NCI-H146 treated with DMSO at 0.1 percent for 48 hours (cell line): ENCODE data around the gene CXorf65.

Source experiments
- DNase-seq: peaks from one replicate; lab custom pipeline; 2025; ENCODE audit not compliant: unreplicated experiment; lab: John Stamatoyannopoulos, UW

CXorf65 gene

DNA sequence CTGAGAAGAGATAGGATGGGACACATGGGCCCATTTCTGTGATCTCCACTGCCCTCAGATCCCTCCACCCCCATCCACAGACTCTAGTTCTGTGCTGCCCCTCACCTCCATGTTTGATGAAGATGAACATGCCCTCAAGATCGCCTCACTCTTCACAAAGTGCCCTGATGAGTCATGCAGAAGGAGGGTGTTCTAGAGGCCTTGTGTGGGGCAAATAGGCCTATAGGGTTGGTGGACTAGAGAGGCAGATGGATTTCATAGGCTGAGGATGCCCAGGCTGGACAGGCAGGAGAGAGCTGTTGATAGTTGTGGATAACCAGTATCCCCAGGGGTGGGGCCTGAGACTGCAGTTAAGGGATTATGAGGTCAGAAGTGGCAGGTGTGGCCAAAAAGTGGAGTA lies at the start of gene CXorf65:
CXorf65 (minus strand) TSS at position 314 of the 400 bp plus-strand sequence; CDS start at position 130, 184 bp downstream.
- DNase-seq: no peak

DNA sequence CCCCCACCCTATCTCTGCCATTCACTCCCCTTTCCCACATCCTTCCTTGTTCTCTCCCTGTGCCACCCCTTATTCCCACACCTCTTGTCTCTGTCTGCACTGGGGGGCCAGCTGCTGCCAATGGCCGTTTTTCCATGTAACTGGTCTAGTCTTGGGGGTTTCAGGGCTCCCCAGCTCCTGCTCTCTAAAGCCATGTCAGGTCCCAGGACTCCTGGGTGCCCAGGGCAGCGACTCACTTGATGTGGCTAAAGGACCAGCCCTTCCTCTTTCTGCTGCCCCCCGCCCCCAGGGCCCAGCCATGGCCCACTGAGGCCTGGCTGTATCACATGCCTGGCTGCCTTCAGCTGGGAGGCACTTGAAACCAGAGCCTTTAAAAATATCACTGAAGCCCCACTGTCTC lies 48.1 kb upstream of the CXorf65 start:
- no peak for DNase-seq

DNA sequence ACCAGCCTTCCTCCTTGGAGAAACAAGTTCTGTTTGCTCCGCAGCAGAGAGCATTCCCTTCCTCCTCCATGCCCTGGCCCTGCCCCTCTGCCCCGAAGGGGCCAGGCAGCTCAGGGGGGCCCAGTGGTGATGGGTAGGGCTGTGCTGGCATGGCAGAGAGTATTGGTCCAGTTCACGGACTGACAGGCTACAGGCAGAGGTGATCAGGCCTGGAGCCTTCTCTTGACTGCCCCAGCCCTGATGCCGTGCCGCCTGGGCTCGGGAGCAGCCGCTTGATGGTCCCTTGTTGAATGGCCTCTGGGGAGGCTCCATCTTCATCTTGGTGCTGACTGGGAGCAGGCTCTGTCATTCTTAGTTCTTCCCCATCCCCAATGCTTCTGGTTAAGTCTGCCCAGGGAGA lies 47.7 kb upstream of the CXorf65 start:
- no peak for DNase-seq

- no peak for DNase-seq
Measured at GRCh38 chrX:71151366-71151765, 44.8 kb upstream of the CXorf65 start.

- DNase-seq: no peak
Measured at GRCh38 chrX:71148278-71148663, 41.7 kb upstream of the CXorf65 start.

- DNase-seq: no peak
Measured at GRCh38 chrX:71147496-71148277, 41.1 kb upstream of the CXorf65 start.

GRCh38 chrX:71144651-71145050 lies 38.1 kb upstream of the CXorf65 start, which contains the start of gene NLGN3:
NLGN3 (plus strand) TSS chrX:71144841; CDS start chrX:71147750, 2,909 bp downstream.
- no peak for DNase-seq

GRCh38 chrX:71143508-71143907 lies 37.0 kb upstream of the CXorf65 start:
- no peak for DNase-seq

DNA sequence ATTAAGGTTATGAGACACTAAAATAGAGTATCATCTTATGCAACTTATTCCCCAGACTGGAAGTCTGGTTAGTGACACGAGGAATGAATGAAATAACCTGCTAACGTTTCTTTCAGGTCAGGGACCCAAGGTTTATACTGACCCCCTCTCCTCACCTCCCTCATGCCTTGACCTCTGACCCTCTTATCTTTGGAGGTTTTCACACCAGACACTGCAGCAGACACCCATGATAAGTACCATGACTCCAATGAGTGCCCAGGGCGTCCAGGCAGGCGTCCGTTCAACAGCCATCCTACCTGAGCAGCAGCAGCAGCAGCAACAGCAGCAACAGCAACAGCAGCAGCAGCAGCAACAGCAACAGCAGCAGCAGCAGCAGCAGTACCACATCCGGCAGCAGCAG lies 33.9 kb upstream of the CXorf65 start:
- no peak for DNase-seq

- DNase-seq: no peak
Measured at GRCh38 chrX:71131510-71131909, 25.0 kb upstream of the CXorf65 start.

GRCh38 chrX:71128915-71129765 lies 22.6 kb upstream of the CXorf65 start:
- no peak for DNase-seq

DNA sequence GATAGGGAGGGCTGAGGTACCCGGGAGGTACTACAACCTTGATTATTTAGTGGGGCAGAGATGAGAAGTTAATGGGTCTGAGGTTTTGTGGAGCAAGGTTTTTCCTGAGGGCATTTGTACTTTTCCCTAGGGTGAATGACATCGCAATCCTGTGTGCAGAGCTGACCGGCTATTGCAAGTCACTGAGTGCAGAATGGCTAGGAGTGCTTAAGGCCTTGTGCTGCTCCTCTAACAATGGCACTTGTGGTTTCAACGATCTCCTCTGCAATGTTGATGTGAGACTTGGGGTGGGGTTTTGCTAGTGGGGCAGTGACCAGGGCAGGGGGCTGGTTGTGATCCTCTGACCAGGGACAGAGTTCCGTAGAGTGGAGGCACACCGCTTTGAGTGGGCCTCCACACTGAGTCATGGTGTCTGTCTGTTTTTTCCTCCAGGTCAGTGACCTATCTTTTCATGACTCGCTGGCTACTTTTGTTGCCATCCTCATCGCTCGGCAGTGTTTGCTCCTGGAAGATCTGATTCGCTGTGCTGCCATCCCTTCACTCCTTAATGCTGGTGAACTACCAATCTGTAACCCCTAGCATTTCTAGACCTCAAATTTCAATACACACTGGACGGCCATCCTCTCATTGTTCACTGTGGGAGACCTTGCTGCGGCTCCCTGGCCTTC lies 21.8 kb upstream of the CXorf65 start:
- no peak for DNase-seq

DNA sequence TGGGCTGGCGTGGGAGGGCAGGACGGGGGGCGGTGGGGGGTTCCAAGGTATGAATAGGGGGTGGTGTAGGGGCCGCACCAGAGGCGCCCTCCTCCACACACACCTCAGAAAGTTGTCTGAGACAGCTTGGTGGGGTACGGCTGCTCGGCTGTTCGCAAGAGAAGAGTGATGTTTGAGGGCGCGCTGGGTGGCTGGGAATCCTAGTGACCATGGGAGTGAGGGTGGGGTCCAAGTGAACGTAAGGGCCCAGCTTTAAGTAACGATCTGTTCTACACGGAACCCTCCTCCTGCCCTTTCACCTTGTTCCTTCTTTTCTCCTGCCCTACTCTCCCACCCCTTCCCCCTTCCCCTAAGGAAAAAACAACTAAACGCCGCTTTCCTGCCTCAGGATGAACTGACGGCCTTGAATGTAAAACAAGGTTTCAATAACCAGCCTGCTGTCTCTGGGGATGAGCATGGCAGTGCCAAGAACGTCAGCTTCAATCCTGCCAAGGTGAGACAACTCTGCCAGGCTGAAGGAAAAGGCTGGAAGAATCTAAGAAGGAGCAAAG lies 12.5 kb upstream of the CXorf65 start:
- no peak for DNase-seq

DNA sequence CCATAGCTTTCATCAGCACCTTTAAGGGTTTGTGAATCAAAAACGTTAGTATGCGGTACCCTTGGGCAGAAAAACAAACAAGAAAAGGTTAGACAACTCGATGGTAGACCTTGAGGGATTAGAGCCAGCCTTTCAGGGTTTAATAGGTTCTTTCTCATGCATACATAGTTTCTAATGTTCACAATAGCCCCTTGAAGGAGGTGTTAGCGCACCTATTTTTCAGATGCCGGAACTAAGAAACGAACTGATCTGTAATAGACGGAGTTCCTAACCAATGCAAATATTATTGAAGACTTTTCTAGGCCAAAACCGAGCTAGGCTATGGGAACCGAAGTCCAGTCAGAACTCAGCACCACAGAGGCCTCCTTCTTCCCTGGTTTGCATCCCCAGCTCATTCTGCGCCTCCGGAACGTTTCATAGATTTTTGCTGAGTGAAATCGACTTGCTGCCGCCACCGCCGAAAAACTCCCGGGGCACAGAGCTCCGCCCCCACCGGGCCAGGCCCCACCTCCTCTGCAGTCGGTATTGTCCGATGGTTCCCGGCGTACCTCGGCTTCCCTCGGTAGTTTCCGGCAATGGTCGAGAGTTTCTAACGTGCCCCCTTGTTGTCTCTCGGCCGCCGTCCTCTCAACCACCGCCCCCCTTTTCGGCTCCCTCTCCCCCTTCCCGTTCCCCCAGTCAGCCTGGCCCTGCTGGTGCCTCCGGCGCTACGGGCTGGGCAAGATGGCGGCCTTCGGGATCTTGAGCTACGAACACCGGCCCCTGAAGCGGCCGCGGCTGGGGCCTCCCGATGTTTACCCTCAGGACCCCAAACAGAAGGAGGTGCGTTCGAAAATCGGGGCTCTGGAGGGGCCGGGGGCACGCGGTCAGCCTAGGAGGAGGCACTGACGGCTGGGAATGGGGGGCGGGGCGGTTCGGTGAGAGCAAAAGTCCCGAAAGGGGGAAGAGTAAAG lies 11.8 kb upstream of the CXorf65 start, which contains the start of gene MED12:
MED12 (plus strand) TSS at position 565 of the 953 bp plus-strand sequence; CDS start at position 724, 159 bp downstream.
- peak; percentile 68 for DNase-seq

GRCh38 chrX:71117358-71117757 lies 10.8 kb upstream of the CXorf65 start:
- no peak for DNase-seq

DNA sequence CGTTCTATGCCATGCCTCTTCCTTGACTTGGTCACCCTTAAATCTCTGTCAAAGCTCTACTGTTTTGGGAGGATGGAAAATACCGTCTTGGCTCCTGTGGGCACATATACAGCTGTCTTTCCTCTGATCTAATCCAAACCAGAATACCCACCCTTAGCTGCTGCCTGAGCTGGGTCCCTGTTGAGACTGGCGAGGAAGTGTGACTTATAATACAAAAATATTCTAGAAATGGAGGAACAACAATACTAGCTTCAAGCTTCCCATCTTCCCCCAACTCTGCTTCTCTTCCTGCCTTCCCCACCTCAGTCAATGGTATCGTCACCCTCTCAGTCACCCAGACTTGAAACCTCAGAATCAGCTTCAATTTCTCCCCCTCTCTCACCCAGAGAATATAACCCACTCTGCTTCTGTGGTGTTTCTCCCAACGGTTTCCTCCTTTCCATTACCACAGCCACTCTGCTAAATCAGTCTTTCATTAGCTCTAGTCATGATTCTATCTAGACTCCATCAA lies 5.4 kb upstream of the CXorf65 start:
- DNase-seq: no peak

DNA sequence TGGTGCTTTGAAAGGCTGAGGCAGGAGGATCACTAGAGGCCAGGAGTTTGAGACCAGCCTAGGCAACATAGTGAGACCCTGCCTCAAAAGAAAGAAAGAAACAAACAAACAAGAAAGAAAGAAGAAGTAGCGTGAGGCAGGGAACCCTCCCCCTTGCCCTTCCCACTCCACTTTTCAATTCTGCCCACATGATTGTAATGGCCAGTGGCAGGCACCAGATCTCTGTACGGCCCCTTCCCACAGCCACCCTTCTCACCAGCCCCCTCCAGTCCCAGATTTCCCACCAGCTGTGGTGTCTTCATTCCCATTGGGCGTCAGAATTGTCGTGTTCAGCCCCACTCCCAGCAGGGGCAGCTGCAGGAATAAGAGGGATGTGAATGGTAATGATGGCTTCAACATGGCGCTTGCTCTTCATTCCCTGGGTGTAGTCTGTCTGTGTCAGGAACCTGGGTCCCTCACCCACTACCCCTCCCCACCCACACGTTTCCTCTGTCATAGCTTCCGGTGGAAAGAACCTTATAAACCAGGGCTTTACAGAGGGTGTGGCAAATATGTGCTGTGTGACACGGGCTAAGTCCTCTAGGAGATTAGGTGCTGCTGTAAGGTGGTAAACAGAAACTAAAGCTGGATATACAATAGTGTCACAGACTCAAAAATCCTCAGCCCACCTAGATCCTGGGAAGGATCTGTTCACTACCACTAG lies 4.8 kb upstream of the CXorf65 start, which contains the start of gene IL2RG:
IL2RG (minus strand) TSS at position 437 of the 703 bp plus-strand sequence; CDS start at position 399, 38 bp downstream.
- DNase-seq: no peak

DNA sequence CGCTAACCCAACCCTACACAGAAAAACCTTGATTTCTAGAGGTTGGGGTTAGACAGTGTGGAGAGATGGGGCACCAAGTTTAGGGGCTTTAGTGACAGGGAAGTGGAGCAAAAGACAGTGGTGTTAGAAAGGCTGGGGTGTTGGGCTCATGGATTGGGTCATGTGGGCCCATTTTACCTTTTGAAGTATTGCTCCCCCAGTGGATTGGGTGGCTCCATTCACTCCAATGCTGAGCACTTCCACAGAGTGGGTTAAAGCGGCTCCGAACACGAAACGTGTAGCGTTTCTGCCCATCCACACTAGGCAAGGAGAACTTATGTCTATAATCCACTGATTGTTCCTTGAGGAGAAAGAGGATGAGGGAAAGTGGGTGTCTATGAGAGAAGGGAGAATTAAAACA lies 2.5 kb upstream of the CXorf65 start:
- DNase-seq: no peak

- DNase-seq: no peak
Measured at GRCh38 chrX:71107762-71108360, 1.3 kb upstream of the CXorf65 start.
